NCI-H524 treated with DMSO at 0.1 percent for 48 hours (cell line): ENCODE data around the gene MAPK10.
"Not testable (repeated sequence)": the region's sequence is repeated elsewhere in the genome, so short reads cannot be mapped to it uniquely, and the experiment has no call there.

Source experiments
- DNase-seq: peaks from one replicate; lab custom pipeline; 2025; lab: John Stamatoyannopoulos, UW

The MAPK10 gene

GRCh38 chr4:85967872-85968271 lies 392.0 kb downstream of the MAPK10 start:
- DNase-seq = no peak

DNA sequence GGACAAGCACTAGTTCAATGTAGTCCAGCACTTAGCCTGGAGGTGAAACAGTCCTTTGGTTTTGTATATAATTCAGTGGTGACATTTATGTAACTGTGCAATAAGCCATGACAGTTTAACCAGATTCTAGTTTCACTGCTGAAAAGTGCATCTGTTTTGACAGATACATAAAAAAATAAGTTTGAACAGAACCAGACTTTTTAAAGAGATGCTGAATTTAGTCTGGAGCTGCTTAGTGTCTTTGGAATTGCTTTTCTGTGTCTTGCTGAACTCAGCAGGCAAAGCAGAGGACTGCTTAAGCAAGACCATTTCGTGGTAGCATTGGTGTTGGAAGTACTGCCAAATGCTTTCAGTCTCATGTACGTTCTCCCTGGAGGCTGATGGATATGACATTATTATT lies 393.5 kb downstream of the MAPK10 start:
- no peak for DNase-seq

GRCh38 chr4:85965529-85965928 lies 394.3 kb downstream of the MAPK10 start:
- no peak for DNase-seq

DNA sequence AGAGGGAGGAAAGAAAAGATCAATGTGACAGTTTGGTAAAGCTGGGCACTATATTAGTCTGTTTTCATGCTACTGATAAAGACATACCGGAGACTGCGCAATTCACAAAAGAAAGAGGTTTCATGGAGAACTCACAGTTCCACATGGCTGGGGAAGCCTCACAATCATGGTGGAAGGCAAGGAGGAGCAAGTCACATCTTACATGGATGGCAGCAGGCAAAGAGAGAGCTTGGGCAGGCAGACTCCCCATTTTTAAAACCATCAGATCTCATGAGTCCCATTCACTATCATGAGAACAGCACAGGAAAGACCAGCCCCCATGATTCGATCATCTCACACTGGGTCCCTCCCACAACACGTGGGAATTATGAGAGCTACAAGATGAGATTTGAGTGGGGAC lies 394.8 kb downstream of the MAPK10 start:
- not testable (repeated sequence) for DNase-seq

DNA sequence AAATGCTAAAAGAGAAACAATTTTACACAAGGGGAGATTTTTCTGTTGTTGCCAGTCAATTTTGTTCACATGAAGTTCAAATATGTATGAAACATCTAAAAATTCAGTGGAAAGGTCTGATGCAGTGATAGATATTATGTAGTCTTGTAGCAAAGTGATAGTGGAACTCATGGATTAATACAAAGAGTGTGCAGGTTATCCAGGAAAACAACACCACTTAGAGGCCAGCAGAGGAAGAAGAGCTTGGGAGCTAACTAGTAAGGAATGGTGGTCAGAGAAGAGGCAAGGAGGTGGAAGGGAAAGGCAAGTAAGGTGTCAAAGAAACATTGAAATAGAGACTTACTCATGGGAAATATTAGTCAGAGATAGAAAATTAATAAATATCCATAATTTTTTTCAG lies 395.6 kb downstream of the MAPK10 start:
- no peak for DNase-seq

GRCh38 chr4:85963231-85963630 lies 396.6 kb downstream of the MAPK10 start:
- DNase-seq = no peak

- no peak for DNase-seq
These were observed 398.0 kb downstream of the MAPK10 start for GRCh38 chr4:85961887-85962286.

- no peak for DNase-seq
These were observed 403.4 kb downstream of the MAPK10 start for GRCh38 chr4:85956293-85956945.

DNA sequence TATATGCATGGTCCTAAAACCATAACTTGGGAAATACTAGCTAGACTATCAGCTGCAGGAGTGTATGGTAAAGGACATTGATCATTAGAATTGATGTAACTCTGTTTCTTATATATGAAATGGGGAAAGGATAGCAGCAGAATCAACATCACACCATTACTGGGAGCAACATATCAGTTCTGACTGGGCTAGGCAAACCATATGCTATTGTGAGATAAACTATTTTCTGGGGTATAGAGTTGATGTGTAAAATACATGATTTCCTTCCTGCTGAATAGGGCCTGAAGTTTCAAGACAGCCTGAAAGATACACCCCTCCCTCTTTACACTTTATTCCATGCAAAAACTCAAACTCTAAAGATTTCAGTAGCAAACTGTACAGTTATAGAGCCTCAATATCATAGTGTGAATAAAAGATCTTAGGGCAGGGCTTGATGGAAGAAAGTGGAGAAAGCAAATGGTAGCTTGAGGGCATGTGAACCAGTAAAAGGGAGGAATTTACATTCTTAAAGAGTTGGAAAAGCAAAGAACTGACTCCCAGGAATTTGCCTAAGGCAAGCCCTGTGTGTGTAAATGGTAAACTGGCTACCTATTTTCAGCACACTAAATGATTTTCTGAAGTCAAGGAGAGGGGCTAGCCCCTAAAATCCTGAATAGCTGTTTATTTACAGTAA lies 404.1 kb downstream of the MAPK10 start:
- DNase-seq = no peak

DNA sequence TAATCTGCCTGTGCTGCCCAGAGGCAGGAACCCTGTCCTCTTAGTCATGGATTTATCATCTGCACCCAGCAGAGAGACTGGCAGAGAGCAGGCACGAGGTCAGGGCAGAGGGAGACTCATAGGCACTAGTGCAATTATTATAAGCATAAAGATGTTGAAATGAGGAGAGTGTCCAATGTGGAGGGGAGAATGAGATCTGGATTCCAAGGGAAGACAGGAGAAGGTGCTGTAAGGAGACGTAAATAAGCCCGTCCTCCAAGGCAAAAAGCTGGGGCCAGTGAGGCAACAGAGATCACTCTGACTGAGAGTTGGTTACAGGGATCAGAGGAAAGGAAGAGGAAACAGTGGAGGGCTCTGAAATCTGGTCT lies 406.2 kb downstream of the MAPK10 start:
- DNase-seq = no peak

DNA sequence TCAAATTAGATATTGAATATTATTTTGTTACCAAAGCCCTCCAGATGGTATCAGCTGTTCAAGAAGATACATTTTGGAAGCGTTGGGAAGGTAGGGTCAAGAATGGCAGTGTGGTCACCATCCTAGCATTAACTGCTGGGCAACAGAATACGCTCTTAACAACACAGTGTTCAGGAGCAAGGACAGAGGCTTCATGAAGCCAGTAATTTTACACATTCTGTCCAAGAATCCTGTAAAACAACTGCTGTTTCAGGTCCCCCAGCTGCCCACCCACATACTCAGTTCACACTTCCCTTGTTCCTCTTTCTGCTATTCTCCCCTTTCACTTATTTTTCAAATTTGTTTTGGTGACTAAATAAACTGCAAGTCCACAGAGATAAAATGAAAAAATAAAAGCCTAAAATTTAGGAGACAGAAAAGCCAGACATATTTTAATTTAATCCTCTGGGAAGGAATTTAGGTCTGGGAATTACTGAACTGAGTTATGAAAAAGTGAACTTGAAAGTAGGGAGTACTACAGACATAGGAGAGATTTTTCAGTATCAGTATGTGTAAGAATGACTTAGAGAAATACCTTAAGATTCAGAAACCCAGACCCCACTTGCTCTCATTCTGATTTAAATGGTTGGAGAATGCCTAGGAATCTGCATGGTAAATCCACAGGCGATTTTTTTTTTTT lies 406.7 kb downstream of the MAPK10 start:
- DNase-seq = no peak

- DNase-seq = no peak
These were observed 407.3 kb downstream of the MAPK10 start for GRCh38 chr4:85952528-85952927.

DNA sequence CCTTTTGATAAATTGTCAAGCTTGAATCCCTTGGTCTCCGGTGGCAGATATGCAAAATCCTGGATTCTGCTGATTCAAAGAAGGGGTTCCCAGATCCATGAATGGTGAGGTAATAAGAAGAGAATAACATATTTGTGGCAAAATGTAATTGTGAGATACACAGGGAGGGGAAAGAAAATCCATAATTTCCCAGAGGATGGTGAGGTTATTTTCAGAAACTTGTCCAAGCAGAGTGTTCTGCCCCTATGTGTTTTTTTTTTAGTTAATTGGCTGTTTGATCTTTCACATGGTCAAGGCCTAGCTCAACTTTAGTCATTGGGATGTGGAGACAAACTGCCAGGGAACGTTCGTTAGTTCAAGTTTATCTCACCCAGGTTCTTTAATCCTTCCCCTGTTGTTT lies 408.8 kb downstream of the MAPK10 start:
- DNase-seq = no peak

- no peak for DNase-seq
These were observed 413.0 kb downstream of the MAPK10 start for GRCh38 chr4:85946821-85947220.

GRCh38 chr4:85942107-85942506 lies 417.7 kb downstream of the MAPK10 start:
- DNase-seq = no peak

DNA sequence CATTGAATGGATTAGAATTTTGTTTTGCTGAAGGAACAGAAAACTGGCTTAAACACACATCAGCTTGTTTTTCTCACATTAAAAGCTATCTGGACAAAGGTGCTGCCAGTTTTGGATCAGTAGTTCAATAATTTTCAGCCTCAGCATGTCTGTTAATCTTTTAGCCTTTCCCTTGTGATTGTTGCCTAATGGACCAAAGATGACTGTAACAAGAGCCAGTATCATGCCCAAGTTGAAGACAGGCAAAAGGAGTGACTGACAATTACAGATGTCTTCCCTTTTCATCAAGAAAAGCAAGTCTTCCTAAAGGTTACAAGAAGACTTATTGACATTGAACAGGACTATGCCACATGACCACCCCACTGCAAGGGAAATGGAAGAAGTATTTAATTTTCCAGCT lies 419.7 kb downstream of the MAPK10 start:
- DNase-seq = no peak
